ENCODE data around the gene ZBTB7C. TPM values are rescaled to one million over a fixed set of nuclear protein-coding genes. Genes with fewer than 3 reads are reported as not detected.

Gene ZBTB7C
- total and polyA plus RNA-seq, 4 donors, result 3.2 to 10.9 (median 3.7) TPM

- H3K36me3 ChIP-seq (ENCODE audit: control insufficient read depth in 4 of 4, insufficient read depth in 4 of 4, low read length in 4 of 4), result peaks cover 0 to 2% (median 0%) of the 10 kb centered on the region in 4 donors
- no peaks in the 10 kb centered on the region for H3K4me1 ChIP-seq (ENCODE audit: control insufficient read depth in 5 of 5, insufficient read depth in 5 of 5, low read length in 5 of 5)
- no peak overlapping the region for H3K27ac ChIP-seq (ENCODE audit: low read depth in 1 of 2, low read length in 1 of 2)
- no peaks in the 10 kb centered on the region for H3K27me3 ChIP-seq (ENCODE audit: control insufficient read depth in 3 of 3, insufficient read depth in 3 of 3, low read length in 2 of 3)
- no peaks in the 10 kb centered on the region for H3K9me3 ChIP-seq (ENCODE audit: control insufficient read depth in 4 of 4, insufficient read depth in 3 of 4, low read length in 3 of 4)
- no peak for ATAC-seq (ENCODE audit: insufficient read depth, low FRiP score)
- H3K9ac ChIP-seq (ENCODE audit: insufficient read depth in 1 of 2, low read length in 2 of 2), result no peak overlapping the region
- H3K4me3 ChIP-seq, result no peak overlapping the region
- peak in 1 of 3 donors; percentile 21 for DNase-seq
- WGBS, 2 donors, result 80 to 86% methylated on average over 16 of the region's 16 CpGs
- TF ChIP-seq CTCF (IDR thresholded peaks at IDR 0.05; ENCODE audit: control extremely low read depth, extremely low read depth), result no peak
These were observed 371.5 kb downstream of the ZBTB7C start for GRCh38 chr18:48037481-48038271.

- H3K36me3 ChIP-seq (ENCODE audit: control insufficient read depth in 4 of 4, insufficient read depth in 4 of 4, low read length in 4 of 4), result peaks cover 0 to 2% (median 0%) of the 10 kb centered on the region in 4 donors
- H3K9ac ChIP-seq (ENCODE audit: insufficient read depth in 1 of 2, low read length in 2 of 2), result no peak overlapping the region
- no peak for TF ChIP-seq CTCF (IDR thresholded peaks at IDR 0.05; ENCODE audit: control extremely low read depth, extremely low read depth)
- H3K27ac ChIP-seq (ENCODE audit: low read depth in 1 of 2, low read length in 1 of 2), result no peak overlapping the region
- no peak for DNase-seq
- no peaks in the 10 kb centered on the region for H3K9me3 ChIP-seq (ENCODE audit: control insufficient read depth in 4 of 4, insufficient read depth in 3 of 4, low read length in 3 of 4)
- no peaks in the 10 kb centered on the region for H3K4me1 ChIP-seq (ENCODE audit: control insufficient read depth in 5 of 5, insufficient read depth in 5 of 5, low read length in 5 of 5)
- H3K27me3 ChIP-seq (ENCODE audit: control insufficient read depth in 3 of 3, insufficient read depth in 3 of 3, low read length in 2 of 3), result no peaks in the 10 kb centered on the region
- peak; percentile 32 for ATAC-seq (ENCODE audit: insufficient read depth, low FRiP score)
- WGBS, 2 donors, result 72 to 86% methylated on average over 14 of the region's 14 CpGs
- no peak overlapping the region for H3K4me3 ChIP-seq
These were observed 372.4 kb downstream of the ZBTB7C start for GRCh38 chr18:48036641-48037421.

- no peak for TF ChIP-seq CTCF (IDR thresholded peaks at IDR 0.05; ENCODE audit: control extremely low read depth, extremely low read depth)
- Histone ChIP-seq H3K9me3 (ENCODE audit: control insufficient read depth in 4 of 4, insufficient read depth in 3 of 4, low read length in 3 of 4) (no peaks in the 10 kb centered on the region), H3K27ac (ENCODE audit: low read depth in 1 of 2, low read length in 1 of 2) (no peak overlapping the region), H3K9ac (ENCODE audit: insufficient read depth in 1 of 2, low read length in 2 of 2) (no peak overlapping the region), H3K36me3 (ENCODE audit: control insufficient read depth in 4 of 4, insufficient read depth in 4 of 4, low read length in 4 of 4) (peaks cover 0 to 2% (median 0%) of the 10 kb centered on the region in 4 donors), H3K4me3 (no peak overlapping the region), H3K27me3 (ENCODE audit: control insufficient read depth in 3 of 3, insufficient read depth in 3 of 3, low read length in 2 of 3) (no peaks in the 10 kb centered on the region), H3K4me1 (ENCODE audit: control insufficient read depth in 5 of 5, insufficient read depth in 5 of 5, low read length in 5 of 5) (no peaks in the 10 kb centered on the region)
- ATAC-seq (ENCODE audit: insufficient read depth, low FRiP score) (no peak), DNase-seq (no peak)
- 80 to 82% methylated on average over 6 of the region's 6 CpGs for WGBS, 2 donors
These were observed 373.0 kb downstream of the ZBTB7C start for GRCh38 chr18:48036226-48036625.

Data from lung (tissue), 12 donors.